ENCODE results near the gene SMYD3.
A peak's percentile ranks its signal among the peaks of the same experiment; 100 is the strongest.
"Not testable (repeated sequence)": the region's sequence is repeated elsewhere in the genome, so short reads cannot be mapped to it uniquely, and the experiment has no call there.

The SMYD3 gene

GRCh38 chr1:245748646-245749045 is 758.4 kb downstream of the SMYD3 start:
- H3K23ac ChIP-seq (ENCODE audit: low read length in 2 of 2) = no peak overlapping the region
- H3K4ac ChIP-seq (ENCODE audit: low read depth in 1 of 2, low read length in 2 of 2) = peak overlapping the region in 1 of 2 experiments; percentile 25
- H3K9me3 ChIP-seq (ENCODE audit: control insufficient read depth, low read length) = no peaks in the 10 kb centered on the region
- H4K91ac ChIP-seq (ENCODE audit: low read length) = no peak overlapping the region
- H2BK120ac ChIP-seq (ENCODE audit: low read depth, low read length) = no peak overlapping the region
- H3K9ac ChIP-seq (ENCODE audit: low read length) = no peak overlapping the region
- no peak overlapping the region for H2BK12ac ChIP-seq (ENCODE audit: low read length in 2 of 2)
- no peak for DNase-seq
- H3K27me3 ChIP-seq (ENCODE audit: control insufficient read depth in 1 of 2, insufficient read depth in 1 of 2, low read length in 2 of 2) = no peaks in the 10 kb centered on the region
- H3K4me2 ChIP-seq (ENCODE audit: low read length, poor library complexity, severe bottlenecking) = no peak overlapping the region
- H3K4me3 ChIP-seq (ENCODE audit: insufficient read depth in 1 of 2, low read depth in 1 of 2, low read length in 2 of 2) = no peak overlapping the region
- no peak overlapping the region for H2BK5ac ChIP-seq (ENCODE audit: low read depth, low read length, poor library complexity, severe bottlenecking)
- no peak overlapping the region for H2AK5ac ChIP-seq (ENCODE audit: low read length, severe bottlenecking)
- no peak overlapping the region for H2BK15ac ChIP-seq (ENCODE audit: low read depth, poor library complexity, severe bottlenecking)
- no peaks in the 10 kb centered on the region for H3K79me1 ChIP-seq (replicated peaks; ENCODE audit: low read length, poor library complexity, severe bottlenecking)
- no peak overlapping the region for H4K8ac ChIP-seq (ENCODE audit: low read length)
- no peak overlapping the region for H2AFZ ChIP-seq (ENCODE audit: low read depth, low read length)
- no peak overlapping the region for H3K14ac ChIP-seq (ENCODE audit: low read length in 2 of 2)
- peaks cover 3% of the 10 kb centered on the region for H3K4me1 ChIP-seq (ENCODE audit: control insufficient read depth, insufficient read depth, low read depth, low read length)
- H3K27ac ChIP-seq (ENCODE audit: low read length, poor library complexity, severe bottlenecking) = no peak overlapping the region
- no peak overlapping the region for H3K18ac ChIP-seq (ENCODE audit: low read depth in 1 of 2, low read length in 2 of 2)
- peaks cover 0 to 10% of the 10 kb centered on the region in 2 experiments for H3K36me3 ChIP-seq (ENCODE audit: control insufficient read depth in 1 of 2, insufficient read depth in 2 of 2, low read depth in 1 of 2, low read length in 2 of 2)
- 100% methylated on average over 2 of the region's 3 CpGs for WGBS

GRCh38 chr1:245748240-245748639 is 758.8 kb downstream of the SMYD3 start:
- Histone ChIP-seq H3K36me3 (ENCODE audit: control insufficient read depth in 1 of 2, insufficient read depth in 2 of 2, low read depth in 1 of 2, low read length in 2 of 2) (peaks cover 0 to 10% of the 10 kb centered on the region in 2 experiments), H4K8ac (ENCODE audit: low read length) (no peak overlapping the region), H2BK5ac (ENCODE audit: low read depth, low read length, poor library complexity, severe bottlenecking) (no peak overlapping the region), H2AK5ac (ENCODE audit: low read length, severe bottlenecking) (no peak overlapping the region), H3K23ac (ENCODE audit: low read length in 2 of 2) (no peak overlapping the region), H3K4me1 (ENCODE audit: control insufficient read depth, insufficient read depth, low read depth, low read length) (peaks cover 3% of the 10 kb centered on the region), H3K4me3 (ENCODE audit: insufficient read depth in 1 of 2, low read depth in 1 of 2, low read length in 2 of 2) (no peak overlapping the region), H3K79me1 (replicated peaks; ENCODE audit: low read length, poor library complexity, severe bottlenecking) (no peaks in the 10 kb centered on the region), H3K4me2 (ENCODE audit: low read length, poor library complexity, severe bottlenecking) (no peak overlapping the region), H2AFZ (ENCODE audit: low read depth, low read length) (no peak overlapping the region), H2BK15ac (ENCODE audit: low read depth, poor library complexity, severe bottlenecking) (no peak overlapping the region), H3K18ac (ENCODE audit: low read depth in 1 of 2, low read length in 2 of 2) (no peak overlapping the region), H3K9ac (ENCODE audit: low read length) (no peak overlapping the region), H2BK12ac (ENCODE audit: low read length in 2 of 2) (no peak overlapping the region), H3K27me3 (ENCODE audit: control insufficient read depth in 1 of 2, insufficient read depth in 1 of 2, low read length in 2 of 2) (no peaks in the 10 kb centered on the region), H4K91ac (ENCODE audit: low read length) (no peak overlapping the region), H2BK120ac (ENCODE audit: low read depth, low read length) (no peak overlapping the region), H3K14ac (ENCODE audit: low read length in 2 of 2) (no peak overlapping the region), H3K4ac (ENCODE audit: low read depth in 1 of 2, low read length in 2 of 2) (peak overlapping the region in 1 of 2 experiments; percentile 25), H3K27ac (ENCODE audit: low read length, poor library complexity, severe bottlenecking) (no peak overlapping the region), H3K9me3 (ENCODE audit: control insufficient read depth, low read length) (no peaks in the 10 kb centered on the region)
- WGBS = 96% methylated on average over 10 of the region's 10 CpGs
- DNase-seq = no peak

- no peak overlapping the region for H4K91ac ChIP-seq (ENCODE audit: low read length)
- H2BK15ac ChIP-seq (ENCODE audit: low read depth, poor library complexity, severe bottlenecking) = no peak overlapping the region
- H3K27me3 ChIP-seq (ENCODE audit: control insufficient read depth in 1 of 2, insufficient read depth in 1 of 2, low read length in 2 of 2) = no peaks in the 10 kb centered on the region
- no peaks in the 10 kb centered on the region for H3K9me3 ChIP-seq (ENCODE audit: control insufficient read depth, low read length)
- H4K8ac ChIP-seq (ENCODE audit: low read length) = peak overlapping the region; percentile 29
- no peaks in the 10 kb centered on the region for H3K79me1 ChIP-seq (replicated peaks; ENCODE audit: low read length, poor library complexity, severe bottlenecking)
- no peak overlapping the region for H3K4me3 ChIP-seq (ENCODE audit: insufficient read depth in 1 of 2, low read depth in 1 of 2, low read length in 2 of 2)
- H3K36me3 ChIP-seq (ENCODE audit: control insufficient read depth in 1 of 2, insufficient read depth in 2 of 2, low read depth in 1 of 2, low read length in 2 of 2) = peaks cover 0 to 2% of the 10 kb centered on the region in 2 experiments
- no peak overlapping the region for H2BK12ac ChIP-seq (ENCODE audit: low read length in 2 of 2)
- peaks cover 4% of the 10 kb centered on the region for H3K4me1 ChIP-seq (ENCODE audit: control insufficient read depth, insufficient read depth, low read depth, low read length)
- H2AK5ac ChIP-seq (ENCODE audit: low read length, severe bottlenecking) = no peak overlapping the region
- H2BK120ac ChIP-seq (ENCODE audit: low read depth, low read length) = no peak overlapping the region
- no peak overlapping the region for H3K4me2 ChIP-seq (ENCODE audit: low read length, poor library complexity, severe bottlenecking)
- no peak overlapping the region for H3K23ac ChIP-seq (ENCODE audit: low read length in 2 of 2)
- H3K27ac ChIP-seq (ENCODE audit: low read length, poor library complexity, severe bottlenecking) = no peak overlapping the region
- H2AFZ ChIP-seq (ENCODE audit: low read depth, low read length) = peak overlapping the region; percentile 5
- peak overlapping the region in 1 of 2 experiments; percentile 59 for H3K14ac ChIP-seq (ENCODE audit: low read length in 2 of 2)
- no peak overlapping the region for H3K9ac ChIP-seq (ENCODE audit: low read length)
- H2BK5ac ChIP-seq (ENCODE audit: low read depth, low read length, poor library complexity, severe bottlenecking) = no peak overlapping the region
- no peak overlapping the region for H3K4ac ChIP-seq (ENCODE audit: low read depth in 1 of 2, low read length in 2 of 2)
- H3K18ac ChIP-seq (ENCODE audit: low read depth in 1 of 2, low read length in 2 of 2) = no peak overlapping the region
- DNase-seq = no peak
- 76% methylated on average over 9 of the region's 9 CpGs for WGBS
These were observed 764.2 kb downstream of the SMYD3 start for GRCh38 chr1:245742896-245743295.

GRCh38 chr1:245740336-245740735 is 766.7 kb downstream of the SMYD3 start:
- not testable (repeated sequence) for H2AK5ac ChIP-seq (ENCODE audit: low read length, severe bottlenecking); H3K27me3 ChIP-seq (ENCODE audit: control insufficient read depth in 1 of 2, insufficient read depth in 1 of 2, low read length in 2 of 2); H3K27ac ChIP-seq (ENCODE audit: low read length, poor library complexity, severe bottlenecking); H4K8ac ChIP-seq (ENCODE audit: low read length); H3K79me1 ChIP-seq (replicated peaks; ENCODE audit: low read length, poor library complexity, severe bottlenecking); H3K9me3 ChIP-seq (ENCODE audit: control insufficient read depth, low read length); H3K4me1 ChIP-seq (ENCODE audit: control insufficient read depth, insufficient read depth, low read depth, low read length); H3K36me3 ChIP-seq (ENCODE audit: control insufficient read depth in 1 of 2, insufficient read depth in 2 of 2, low read depth in 1 of 2, low read length in 2 of 2); DNase-seq; H2BK5ac ChIP-seq (ENCODE audit: low read depth, low read length, poor library complexity, severe bottlenecking); H3K23ac ChIP-seq (ENCODE audit: low read length in 2 of 2); H2BK12ac ChIP-seq (ENCODE audit: low read length in 2 of 2); H4K91ac ChIP-seq (ENCODE audit: low read length); H3K4me3 ChIP-seq (ENCODE audit: insufficient read depth in 1 of 2, low read depth in 1 of 2, low read length in 2 of 2); H3K4ac ChIP-seq (ENCODE audit: low read depth in 1 of 2, low read length in 2 of 2); H2BK15ac ChIP-seq (ENCODE audit: low read depth, poor library complexity, severe bottlenecking); H3K9ac ChIP-seq (ENCODE audit: low read length); H2BK120ac ChIP-seq (ENCODE audit: low read depth, low read length); H3K14ac ChIP-seq (ENCODE audit: low read length in 2 of 2); H2AFZ ChIP-seq (ENCODE audit: low read depth, low read length); H3K4me2 ChIP-seq (ENCODE audit: low read length, poor library complexity, severe bottlenecking); H3K18ac ChIP-seq (ENCODE audit: low read depth in 1 of 2, low read length in 2 of 2)
- 100% methylated on average over 1 of the region's 1 CpG for WGBS
